ENCODE data around the gene EXOC2. TPM values are rescaled to one million over a fixed set of nuclear protein-coding genes. Genes with fewer than 3 reads are reported as not detected.

EXOC2 gene
- total RNA-seq, 1 experiment from 2014 or later: 24.5 TPM

DNA sequence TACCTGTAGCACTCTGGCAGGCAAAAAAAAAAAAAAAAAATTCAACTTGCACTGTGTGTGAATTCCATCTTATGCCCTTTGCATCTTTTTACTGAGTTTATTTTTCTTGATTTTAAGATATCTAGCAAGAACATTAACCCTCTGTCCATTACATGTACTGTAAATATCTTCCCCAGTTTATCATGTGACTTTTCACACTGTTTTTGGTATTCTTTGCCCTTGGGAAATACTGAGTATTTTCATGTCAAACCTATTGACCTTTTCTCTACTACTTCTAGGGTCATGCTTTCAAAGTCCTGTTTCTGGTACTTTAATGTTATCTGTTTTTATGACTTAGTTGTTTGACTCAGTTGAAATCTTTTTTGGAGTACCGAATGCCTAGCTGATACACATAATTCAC lies 35.2 kb downstream of the EXOC2 start:
- Histone ChIP-seq H3K9ac (ENCODE audit: low read length) (no peak overlapping the region), H3K79me2 (ENCODE audit: insufficient read depth, low read length) (peaks cover 44% of the 10 kb centered on the region), H4K20me1 (ENCODE audit: insufficient read depth) (no peaks in the 10 kb centered on the region), H3K4me3 (replicated peaks in 1 of 2; ENCODE audit: low read depth in 1 of 2, low read length in 2 of 2) (no peak overlapping the region), H3K4me2 (ENCODE audit: low read length) (no peak overlapping the region), H3K36me3 (ENCODE audit: control insufficient read depth in 1 of 2, insufficient read depth in 2 of 2, low read length in 2 of 2) (no peaks in the 10 kb centered on the region), H3K4me1 (ENCODE audit: control insufficient read depth in 1 of 2, insufficient read depth in 2 of 2, low read length in 2 of 2) (peaks cover 0 to 11% of the 10 kb centered on the region in 2 experiments; a peak in 2 of 4 replicates), H3K9me3 (ENCODE audit: control insufficient read depth in 1 of 2, insufficient read depth in 1 of 2, low read depth in 1 of 2, low read length in 2 of 2) (no peaks in the 10 kb centered on the region), H3K9me2 (ENCODE audit: insufficient read depth) (no peaks in the 10 kb centered on the region), H3K27me3 (ENCODE audit: insufficient read depth, low read length) (no peaks in the 10 kb centered on the region), H2AFZ (ENCODE audit: low read depth, low read length, poor library complexity, severe bottlenecking) (no peak overlapping the region), H3K27ac (ENCODE audit: low read depth, low read length) (no peak overlapping the region)
- CTCF ChIA-PET: no interaction called here
- POLR2A ChIA-PET: no interaction called here
- intact Hi-C loops (cut with micrococcal nuclease): no loop called here
- no peak for ATAC-seq
- TF ChIP-seq, protein P1, sequence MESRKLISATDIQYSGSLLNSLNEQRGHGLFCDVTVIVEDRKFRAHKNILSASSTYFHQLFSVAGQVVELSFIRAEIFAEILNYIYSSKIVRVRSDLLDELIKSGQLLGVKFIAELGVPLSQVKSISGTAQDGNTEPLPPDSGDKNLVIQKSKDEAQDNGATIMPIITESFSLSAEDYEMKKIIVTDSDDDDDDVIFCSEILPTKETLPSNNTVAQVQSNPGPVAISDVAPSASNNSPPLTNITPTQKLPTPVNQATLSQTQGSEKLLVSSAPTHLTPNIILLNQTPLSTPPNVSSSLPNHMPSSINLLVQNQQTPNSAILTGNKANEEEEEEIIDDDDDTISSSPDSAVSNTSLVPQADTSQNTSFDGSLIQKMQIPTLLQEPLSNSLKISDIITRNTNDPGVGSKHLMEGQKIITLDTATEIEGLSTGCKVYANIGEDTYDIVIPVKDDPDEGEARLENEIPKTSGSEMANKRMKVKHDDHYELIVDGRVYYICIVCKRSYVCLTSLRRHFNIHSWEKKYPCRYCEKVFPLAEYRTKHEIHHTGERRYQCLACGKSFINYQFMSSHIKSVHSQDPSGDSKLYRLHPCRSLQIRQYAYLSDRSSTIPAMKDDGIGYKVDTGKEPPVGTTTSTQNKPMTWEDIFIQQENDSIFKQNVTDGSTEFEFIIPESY (IDR thresholded peaks at IDR 0.05; ENCODE audit: extremely low read depth, insufficient replicate concordance, low read length): no peak
- TF ChIP-seq FOSL1 (IDR thresholded peaks at IDR 0.05; ENCODE audit: low read depth): no peak
- TF ChIP-seq TCF7L2 (IDR thresholded peaks at IDR 0.05; ENCODE audit: borderline replicate concordance, extremely low read depth, insufficient read depth, insufficient read length): no peak
- TF ChIP-seq EZH2phosphoT487 (IDR thresholded peaks at IDR 0.05; ENCODE audit: borderline replicate concordance): no peak
- no peak for TF ChIP-seq SP1 (IDR thresholded peaks at IDR 0.05; ENCODE audit: low read depth)
- RAD21 ChIA-PET (ENCODE audit: low non-redundant PET in 1 of 2, low total read pairs in 2 of 2, uncharacterized antibody in 2 of 2, unreplicated experiment in 2 of 2): no interaction called here
- DNase-seq (ENCODE audit: low read depth, low spot score): no peak
- no TSS peak for BruUV-seq (replicated peaks)

DNA sequence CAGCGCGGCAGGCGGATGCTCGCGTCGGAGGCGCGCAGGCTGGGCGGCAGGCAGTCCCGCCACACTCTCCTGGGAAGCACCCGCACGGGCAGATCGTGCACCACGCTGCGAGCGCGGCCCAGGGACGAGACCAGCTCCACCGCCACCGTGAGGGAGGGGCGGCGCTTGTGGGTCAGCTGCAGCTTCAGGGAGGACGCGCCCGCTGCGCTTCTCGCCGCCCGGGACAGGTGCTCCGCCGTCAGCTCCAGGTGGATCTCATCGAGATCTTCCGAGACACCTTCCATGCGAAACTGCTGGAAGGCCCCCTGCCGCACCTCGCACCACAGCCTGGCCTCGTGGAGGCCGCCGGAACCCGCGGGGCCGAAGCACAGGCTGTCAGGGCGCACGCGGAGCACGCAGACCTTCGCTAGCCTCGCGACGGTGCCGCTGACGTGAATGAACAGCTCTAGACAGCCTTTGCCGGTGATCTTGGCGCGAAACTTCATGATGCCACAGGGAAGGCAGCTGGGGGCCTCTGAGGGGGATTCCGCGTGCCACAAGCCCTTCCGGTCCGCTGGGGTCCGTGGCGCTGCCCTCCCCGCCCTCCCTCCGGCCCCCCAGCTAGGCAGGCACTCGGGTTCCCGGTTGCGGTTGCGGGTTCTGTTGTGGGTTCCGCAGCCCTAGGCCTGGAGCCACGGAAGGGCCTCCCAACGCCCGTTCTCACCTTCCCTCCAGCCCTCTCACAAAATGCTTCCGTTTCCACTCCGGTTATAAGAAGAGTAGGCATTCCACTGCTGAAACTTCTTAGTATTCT lies 36.3 kb downstream of the EXOC2 start, which contains the start of gene HUS1B:
TSS of gene HUS1B (minus strand) at position 641 of the 793 bp plus-strand sequence. CDS start at position 485, 156 bp downstream.
- ChIA-PET CTCF (interaction anchor here (1.3 kb wide), 1 partner anchor 64 kb away, joined by 3 read pairs; no protein-coding TSS in a partner anchor), RAD21 (ENCODE audit: low non-redundant PET in 1 of 2, low total read pairs in 2 of 2, uncharacterized antibody in 2 of 2, unreplicated experiment in 2 of 2) (no interaction called here), POLR2A (no interaction called here)
- H3K9me3 ChIP-seq (ENCODE audit: control insufficient read depth in 1 of 2, insufficient read depth in 1 of 2, low read depth in 1 of 2, low read length in 2 of 2): no peaks in the 10 kb centered on the region
- DNase-seq (ENCODE audit: low read depth, low spot score) (no peak), ATAC-seq (no peak)
- H3K79me2 ChIP-seq (ENCODE audit: insufficient read depth, low read length): peaks cover 35% of the 10 kb centered on the region
- no peak within 1 kb of the TSS for H3K9ac ChIP-seq (ENCODE audit: low read length)
- H3K27me3 ChIP-seq (ENCODE audit: insufficient read depth, low read length): no peaks in the 10 kb centered on the region
- H3K4me3 ChIP-seq (replicated peaks in 1 of 2; ENCODE audit: low read depth in 1 of 2, low read length in 2 of 2): no peak within 1 kb of the TSS
- intact Hi-C loops (cut with micrococcal nuclease): no loop called here
- H3K36me3 ChIP-seq (ENCODE audit: control insufficient read depth in 1 of 2, insufficient read depth in 2 of 2, low read length in 2 of 2): no peaks in the 10 kb centered on the region
- H3K4me1 ChIP-seq (ENCODE audit: control insufficient read depth in 1 of 2, insufficient read depth in 2 of 2, low read length in 2 of 2): peaks cover 0 to 11% of the 10 kb centered on the region in 2 experiments; a peak in 2 of 4 replicates
- no TSS peak for BruUV-seq (replicated peaks)
- no peak within 1 kb of the TSS for H3K27ac ChIP-seq (ENCODE audit: low read depth, low read length)
- no peak within 1 kb of the TSS for H2AFZ ChIP-seq (ENCODE audit: low read depth, low read length, poor library complexity, severe bottlenecking)
- H3K4me2 ChIP-seq (ENCODE audit: low read length): no peak within 1 kb of the TSS
- H3K9me2 ChIP-seq (ENCODE audit: insufficient read depth): no peaks in the 10 kb centered on the region
- H4K20me1 ChIP-seq (ENCODE audit: insufficient read depth): no peaks in the 10 kb centered on the region
- TF ChIP-seq TCF7L2 (IDR thresholded peaks at IDR 0.05; ENCODE audit: borderline replicate concordance, extremely low read depth, insufficient read depth, insufficient read length) (no peak), SRF (IDR thresholded peaks at IDR 0.05; ENCODE audit: low read depth) (no peak), SIN3A (IDR thresholded peaks at IDR 0.05; ENCODE audit: low read depth) (no peak), POLR2AphosphoS5 (IDR thresholded peaks at IDR 0.05; ENCODE audit: low read depth, low read length) (no peak), CEBPB (IDR thresholded peaks at IDR 0.05; ENCODE audit: low read depth) (no peak), RAD21 (IDR thresholded peaks at IDR 0.05; ENCODE audit: low read depth) (no peak), EZH2phosphoT487 (IDR thresholded peaks at IDR 0.05; ENCODE audit: borderline replicate concordance) (no peak), ELF1 (IDR thresholded peaks at IDR 0.05; ENCODE audit: borderline replicate concordance, low read depth) (no peak)
- TF ChIP-seq, protein P2, sequence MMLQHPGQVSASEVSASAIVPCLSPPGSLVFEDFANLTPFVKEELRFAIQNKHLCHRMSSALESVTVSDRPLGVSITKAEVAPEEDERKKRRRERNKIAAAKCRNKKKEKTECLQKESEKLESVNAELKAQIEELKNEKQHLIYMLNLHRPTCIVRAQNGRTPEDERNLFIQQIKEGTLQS (IDR thresholded peaks at IDR 0.05): no peak
- TF ChIP-seq, protein P3, sequence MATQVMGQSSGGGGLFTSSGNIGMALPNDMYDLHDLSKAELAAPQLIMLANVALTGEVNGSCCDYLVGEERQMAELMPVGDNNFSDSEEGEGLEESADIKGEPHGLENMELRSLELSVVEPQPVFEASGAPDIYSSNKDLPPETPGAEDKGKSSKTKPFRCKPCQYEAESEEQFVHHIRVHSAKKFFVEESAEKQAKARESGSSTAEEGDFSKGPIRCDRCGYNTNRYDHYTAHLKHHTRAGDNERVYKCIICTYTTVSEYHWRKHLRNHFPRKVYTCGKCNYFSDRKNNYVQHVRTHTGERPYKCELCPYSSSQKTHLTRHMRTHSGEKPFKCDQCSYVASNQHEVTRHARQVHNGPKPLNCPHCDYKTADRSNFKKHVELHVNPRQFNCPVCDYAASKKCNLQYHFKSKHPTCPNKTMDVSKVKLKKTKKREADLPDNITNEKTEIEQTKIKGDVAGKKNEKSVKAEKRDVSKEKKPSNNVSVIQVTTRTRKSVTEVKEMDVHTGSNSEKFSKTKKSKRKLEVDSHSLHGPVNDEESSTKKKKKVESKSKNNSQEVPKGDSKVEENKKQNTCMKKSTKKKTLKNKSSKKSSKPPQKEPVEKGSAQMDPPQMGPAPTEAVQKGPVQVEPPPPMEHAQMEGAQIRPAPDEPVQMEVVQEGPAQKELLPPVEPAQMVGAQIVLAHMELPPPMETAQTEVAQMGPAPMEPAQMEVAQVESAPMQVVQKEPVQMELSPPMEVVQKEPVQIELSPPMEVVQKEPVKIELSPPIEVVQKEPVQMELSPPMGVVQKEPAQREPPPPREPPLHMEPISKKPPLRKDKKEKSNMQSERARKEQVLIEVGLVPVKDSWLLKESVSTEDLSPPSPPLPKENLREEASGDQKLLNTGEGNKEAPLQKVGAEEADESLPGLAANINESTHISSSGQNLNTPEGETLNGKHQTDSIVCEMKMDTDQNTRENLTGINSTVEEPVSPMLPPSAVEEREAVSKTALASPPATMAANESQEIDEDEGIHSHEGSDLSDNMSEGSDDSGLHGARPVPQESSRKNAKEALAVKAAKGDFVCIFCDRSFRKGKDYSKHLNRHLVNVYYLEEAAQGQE (IDR thresholded peaks at IDR 0.05; ENCODE audit: low read depth): no peak

All from HCT116 (cell line).